ENCODE data around the gene ACVR1. TPM values are rescaled to one million over a fixed set of nuclear protein-coding genes. Genes with fewer than 3 reads are reported as not detected.

Gene ACVR1
- total RNA-seq, 2 experiments from 2014 or later, result 8.3 to 10.1 TPM

DNA sequence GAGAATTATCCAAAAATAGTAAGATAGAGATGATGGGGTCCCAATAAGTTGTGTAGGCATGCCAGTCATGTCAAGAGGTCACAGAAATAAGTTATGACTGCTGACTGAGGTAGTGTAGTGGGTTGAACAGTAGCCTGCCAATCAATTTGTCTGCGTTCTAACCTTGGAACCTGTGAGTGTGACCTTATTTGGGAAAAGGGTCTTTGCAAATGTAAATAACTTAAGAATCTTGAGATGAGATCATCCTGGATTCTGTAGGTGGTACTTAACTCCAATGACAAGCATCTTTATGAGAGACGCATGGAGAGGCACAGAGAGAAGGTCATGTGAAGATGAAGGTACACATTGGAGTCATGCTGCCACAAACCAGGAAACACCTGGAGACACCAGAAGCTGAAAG lies 31.0 kb downstream of the ACVR1 start:
- DNase-seq (no peak), ATAC-seq (no peak)
- Mint-ChIP-seq H3K4me1 (ENCODE audit: low read depth) (peaks cover 4% of the 10 kb centered on the region), H3K4me3 (no peak overlapping the region), H3K9me3 (no peaks in the 10 kb centered on the region), H3K36me3 (ENCODE audit: low read depth) (peaks cover 21% of the 10 kb centered on the region), H3K27me3 (no peaks in the 10 kb centered on the region), H3K27ac (no peak overlapping the region)
- ChIA-PET CTCF (no interaction called here), POLR2A (no interaction called here)
- intact Hi-C loops (cut with micrococcal nuclease), result no loop called here
- TF ChIP-seq, protein P1, sequence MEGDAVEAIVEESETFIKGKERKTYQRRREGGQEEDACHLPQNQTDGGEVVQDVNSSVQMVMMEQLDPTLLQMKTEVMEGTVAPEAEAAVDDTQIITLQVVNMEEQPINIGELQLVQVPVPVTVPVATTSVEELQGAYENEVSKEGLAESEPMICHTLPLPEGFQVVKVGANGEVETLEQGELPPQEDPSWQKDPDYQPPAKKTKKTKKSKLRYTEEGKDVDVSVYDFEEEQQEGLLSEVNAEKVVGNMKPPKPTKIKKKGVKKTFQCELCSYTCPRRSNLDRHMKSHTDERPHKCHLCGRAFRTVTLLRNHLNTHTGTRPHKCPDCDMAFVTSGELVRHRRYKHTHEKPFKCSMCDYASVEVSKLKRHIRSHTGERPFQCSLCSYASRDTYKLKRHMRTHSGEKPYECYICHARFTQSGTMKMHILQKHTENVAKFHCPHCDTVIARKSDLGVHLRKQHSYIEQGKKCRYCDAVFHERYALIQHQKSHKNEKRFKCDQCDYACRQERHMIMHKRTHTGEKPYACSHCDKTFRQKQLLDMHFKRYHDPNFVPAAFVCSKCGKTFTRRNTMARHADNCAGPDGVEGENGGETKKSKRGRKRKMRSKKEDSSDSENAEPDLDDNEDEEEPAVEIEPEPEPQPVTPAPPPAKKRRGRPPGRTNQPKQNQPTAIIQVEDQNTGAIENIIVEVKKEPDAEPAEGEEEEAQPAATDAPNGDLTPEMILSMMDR (IDR thresholded peaks at IDR 0.05), result no peak

DNA sequence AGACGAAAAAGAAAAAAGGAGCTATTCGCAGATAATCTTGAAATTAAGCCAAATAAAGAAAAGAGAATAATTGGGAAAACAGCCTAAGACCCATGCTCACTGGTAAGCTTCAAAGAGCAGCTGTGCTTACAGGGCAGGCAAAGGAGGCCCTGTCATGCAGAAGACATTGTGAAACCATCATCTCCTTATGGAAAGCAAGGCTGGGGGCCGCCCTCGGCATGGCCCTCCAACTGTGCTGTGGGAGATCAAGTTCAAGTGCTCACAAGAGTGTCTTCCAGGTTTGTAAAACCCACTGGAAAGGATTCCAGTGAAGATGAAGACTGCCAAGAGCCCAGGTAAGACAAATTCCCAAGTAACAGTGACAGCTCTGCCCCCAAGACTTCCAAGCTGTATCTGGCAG lies 32.2 kb downstream of the ACVR1 start:
- DNase-seq (no peak), ATAC-seq (no peak)
- no peaks in the 10 kb centered on the region for H3K9me3 Mint-ChIP-seq
- no peak overlapping the region for H3K27ac Mint-ChIP-seq
- ChIA-PET CTCF (interaction anchor here (1.6 kb wide), 1 partner anchor 19 kb away, joined by 3 read pairs; no protein-coding TSS in a partner anchor), POLR2A (no interaction called here)
- intact Hi-C loops (cut with micrococcal nuclease), result no loop called here
- no peak overlapping the region for H3K4me3 Mint-ChIP-seq
- peaks cover 18% of the 10 kb centered on the region for H3K36me3 Mint-ChIP-seq (ENCODE audit: low read depth)
- H3K27me3 Mint-ChIP-seq, result no peaks in the 10 kb centered on the region
- TF ChIP-seq, protein P1 (IDR thresholded peaks at IDR 0.05), result no peak
- H3K4me1 Mint-ChIP-seq (ENCODE audit: low read depth), result peaks cover 9% of the 10 kb centered on the region

DNA sequence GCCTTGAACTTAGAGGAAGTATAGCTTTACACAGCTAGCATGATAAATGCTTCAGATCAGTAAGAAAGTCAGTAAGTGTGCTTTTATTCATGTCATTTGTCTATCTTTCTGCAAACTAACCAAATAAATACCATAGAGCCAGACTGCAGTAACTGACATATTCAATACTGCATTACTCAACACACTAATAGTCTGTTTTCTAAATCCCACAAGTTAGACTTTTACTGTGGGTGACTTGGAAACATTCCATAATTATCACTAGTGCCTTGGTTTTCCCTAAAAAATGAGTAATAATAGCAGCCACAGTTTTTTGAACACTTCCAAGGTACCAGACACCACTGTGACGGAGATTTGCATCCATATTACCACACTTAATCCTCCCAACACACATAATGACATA lies 33.0 kb downstream of the ACVR1 start:
- Mint-ChIP-seq H3K36me3 (ENCODE audit: low read depth) (peaks cover 18% of the 10 kb centered on the region), H3K9me3 (no peaks in the 10 kb centered on the region), H3K27ac (no peak overlapping the region), H3K4me3 (no peak overlapping the region), H3K4me1 (ENCODE audit: low read depth) (peaks cover 17% of the 10 kb centered on the region), H3K27me3 (no peaks in the 10 kb centered on the region)
- TF ChIP-seq, protein P1 (IDR thresholded peaks at IDR 0.05), result no peak
- POLR2A ChIA-PET, result no interaction called here
- DNase-seq, result no peak
- CTCF ChIA-PET, result interaction anchor here (1.6 kb wide), 1 partner anchor 18 kb away, joined by 3 read pairs; no protein-coding TSS in a partner anchor
- intact Hi-C loops (cut with micrococcal nuclease), result no loop called here
- ATAC-seq, result no peak

DNA sequence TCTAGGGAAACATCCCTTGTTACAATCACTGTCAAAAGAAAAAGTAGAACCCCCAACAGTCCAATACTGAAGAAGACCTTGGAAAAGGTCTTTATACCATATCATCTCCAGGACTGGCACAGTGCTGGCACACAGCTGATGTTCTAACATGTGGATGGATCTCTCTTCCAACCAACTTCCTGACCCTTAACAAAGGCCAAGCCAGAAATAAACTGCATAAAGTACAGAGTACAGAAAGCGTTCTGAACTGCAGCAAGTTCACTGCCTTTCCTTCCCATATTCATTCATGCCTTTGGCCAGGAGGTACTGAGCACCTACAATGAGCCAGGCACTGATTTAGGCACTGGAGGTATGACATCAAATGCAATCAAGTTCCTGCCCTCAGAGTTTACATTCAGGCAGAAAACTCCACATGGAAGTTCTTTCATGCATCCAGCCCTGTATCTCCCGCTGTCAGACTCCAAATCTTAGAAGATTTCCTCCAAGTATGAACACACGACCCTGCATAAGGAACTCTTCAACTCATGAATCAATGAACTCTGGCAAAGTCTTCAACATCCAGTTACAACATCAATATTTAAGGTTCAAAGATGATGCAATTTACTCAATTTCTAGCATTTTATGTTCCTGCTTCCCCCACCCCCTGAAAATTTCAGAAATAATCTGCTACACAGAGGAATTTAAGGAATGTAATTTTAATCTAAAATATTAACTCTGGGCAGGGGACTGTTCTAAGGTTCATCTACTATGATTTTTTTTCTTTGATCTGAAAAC lies 33.8 kb downstream of the ACVR1 start:
- ChIA-PET POLR2A (no interaction called here), CTCF (interaction anchor here (1.0 kb wide), 1 partner anchor 60 kb away, joined by 3 read pairs; no protein-coding TSS in a partner anchor)
- H3K4me1 Mint-ChIP-seq (ENCODE audit: low read depth), result peaks cover 23% of the 10 kb centered on the region
- DNase-seq (no peak), ATAC-seq (no peak)
- H3K27me3 Mint-ChIP-seq, result no peaks in the 10 kb centered on the region
- no peak overlapping the region for H3K27ac Mint-ChIP-seq
- no peaks in the 10 kb centered on the region for H3K9me3 Mint-ChIP-seq
- intact Hi-C loops (cut with micrococcal nuclease), result no loop called here
- peaks cover 15% of the 10 kb centered on the region for H3K36me3 Mint-ChIP-seq (ENCODE audit: low read depth)
- TF ChIP-seq, protein P1 (IDR thresholded peaks at IDR 0.05), result no peak
- H3K4me3 Mint-ChIP-seq, result no peak overlapping the region

- Mint-ChIP-seq H3K9me3 (no peaks in the 10 kb centered on the region), H3K4me3 (no peak overlapping the region), H3K4me1 (ENCODE audit: low read depth) (peaks cover 30% of the 10 kb centered on the region), H3K36me3 (ENCODE audit: low read depth) (peaks cover 14% of the 10 kb centered on the region), H3K27ac (no peak overlapping the region), H3K27me3 (no peaks in the 10 kb centered on the region)
- intact Hi-C loops (cut with micrococcal nuclease), result no loop called here
- POLR2A ChIA-PET, result interaction anchor here (0.9 kb wide), 1 partner anchor 16 kb away, joined by 3 read pairs; no protein-coding TSS in a partner anchor
- TF ChIP-seq, protein P1 (IDR thresholded peaks at IDR 0.05), result no peak
- DNase-seq, result no peak
- CTCF ChIA-PET, result interaction anchor here (1.0 kb wide), 1 partner anchor 59 kb away, joined by 3 read pairs; no protein-coding TSS in a partner anchor
- no peak for ATAC-seq
Measured at GRCh38 chr2:157841485-157841884, 34.6 kb downstream of the ACVR1 start.
